GF-D8 (cell line): ENCODE results near the gene MYO5B.
"Not testable (repeated sequence)": the region's sequence is repeated elsewhere in the genome, so short reads cannot be mapped to it uniquely, and the experiment has no call there.

Experiments used
- DNase-seq: peaks from one replicate; lab custom pipeline; 2025; lab: John Stamatoyannopoulos, UW

Gene MYO5B

DNA sequence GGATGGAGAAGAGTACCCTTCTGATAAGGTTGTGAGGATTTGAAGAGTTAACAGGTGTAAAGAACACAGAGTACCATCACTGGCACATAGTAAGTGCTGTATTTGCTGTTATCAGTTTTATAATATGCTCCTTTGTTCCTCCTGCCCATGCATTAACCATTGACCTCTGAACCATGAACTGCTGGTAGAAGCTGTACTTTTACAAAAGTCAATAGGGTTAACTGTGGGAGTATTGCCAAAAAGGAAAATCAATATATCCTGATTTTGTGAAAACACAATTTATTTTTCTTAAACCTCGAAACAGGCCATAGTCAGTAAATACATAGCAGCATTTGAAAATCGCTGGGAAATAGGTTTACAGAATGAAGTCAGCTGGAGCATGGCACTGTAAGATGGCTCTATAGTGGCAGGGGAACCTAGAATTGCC is 362.7 kb downstream of the MYO5B start:
- DNase-seq = no peak

DNA sequence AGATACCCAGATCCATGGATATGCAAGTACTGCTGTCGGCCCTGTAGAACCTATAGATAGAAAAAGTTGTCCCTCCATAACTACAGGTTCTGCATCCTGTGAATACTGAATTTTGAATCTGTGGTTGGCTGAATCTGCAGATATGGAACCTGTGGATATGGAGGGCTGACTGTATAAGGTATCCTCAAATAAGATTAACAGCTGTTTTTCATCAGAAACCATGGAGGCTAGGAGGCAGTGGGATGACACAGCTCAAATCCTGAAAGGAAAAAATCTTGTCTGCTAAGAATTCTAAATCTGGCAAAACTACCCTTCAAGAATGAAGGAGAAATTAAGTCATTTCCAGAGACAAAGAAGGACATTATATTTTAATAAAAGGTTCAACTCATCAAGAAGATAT is 367.0 kb downstream of the MYO5B start:
- DNase-seq = no peak

DNA sequence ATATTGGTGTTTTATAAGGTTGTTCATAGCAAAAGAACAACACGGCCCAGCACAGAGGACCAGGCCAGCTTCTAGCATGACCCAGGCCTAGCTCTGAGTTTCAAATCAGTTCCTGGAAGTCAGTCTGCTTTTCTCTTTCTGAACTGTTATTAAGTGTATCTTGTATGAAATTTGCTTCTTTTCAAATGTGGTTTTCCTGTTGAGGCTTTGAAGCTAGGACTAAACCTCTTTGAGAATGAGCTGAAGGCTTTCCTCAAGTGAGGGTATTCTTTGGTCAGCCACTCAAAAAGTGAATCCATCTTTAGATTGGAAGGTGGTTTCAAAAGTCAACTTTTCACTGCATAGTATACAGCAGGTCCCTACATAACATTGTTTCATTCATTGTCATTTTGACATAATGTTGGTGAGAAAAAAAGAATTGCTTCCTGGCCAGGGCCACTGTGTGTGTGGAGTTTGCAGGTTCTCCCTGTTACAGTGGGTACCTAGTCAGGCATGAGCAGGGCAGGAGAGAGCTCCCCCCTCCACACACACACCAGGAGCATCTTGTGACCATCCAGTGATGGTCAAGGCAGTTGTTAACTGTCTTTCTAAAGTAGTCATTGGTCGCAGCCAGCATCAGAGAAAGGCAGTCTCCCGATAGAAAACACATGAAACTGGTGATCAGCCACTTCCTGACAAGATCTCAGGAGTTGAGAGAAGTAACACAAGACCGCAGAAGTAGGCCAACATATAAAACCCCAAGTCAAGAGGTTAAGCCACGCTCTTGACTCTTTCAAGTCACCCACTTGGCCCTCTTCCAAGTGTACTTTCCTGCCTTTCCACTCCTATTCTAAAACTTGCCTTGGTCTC is 374.9 kb downstream of the MYO5B start:
- no peak for DNase-seq

DNA sequence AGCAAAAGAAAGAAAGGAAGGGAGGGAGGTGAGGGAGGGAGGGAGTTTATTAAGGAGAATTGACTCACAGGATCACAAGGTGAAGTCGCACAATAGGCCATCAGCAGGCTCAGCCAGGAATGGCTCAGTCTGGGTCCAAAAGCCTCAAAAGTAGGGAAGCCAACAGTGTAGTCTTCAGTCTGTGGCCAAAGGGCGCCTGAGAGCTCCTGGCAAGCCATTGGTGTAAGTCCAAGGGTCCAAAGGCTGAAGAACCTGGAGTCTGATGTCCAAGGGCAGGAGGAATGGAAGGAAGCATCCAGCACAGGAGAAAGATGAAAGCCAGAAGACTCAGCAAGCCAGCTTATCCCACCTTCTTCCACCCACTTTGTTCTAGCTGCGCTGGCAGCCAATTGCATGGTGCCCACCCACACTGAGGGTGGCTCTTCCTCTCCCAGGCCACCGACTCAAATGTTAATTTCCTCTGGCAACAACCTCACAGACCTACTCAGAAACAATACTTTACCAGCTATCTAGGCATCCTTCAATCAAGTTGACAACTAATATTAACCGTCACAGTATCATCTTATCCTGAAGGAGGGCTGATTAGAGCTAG is 375.8 kb downstream of the MYO5B start:
- DNase-seq = no peak

DNA sequence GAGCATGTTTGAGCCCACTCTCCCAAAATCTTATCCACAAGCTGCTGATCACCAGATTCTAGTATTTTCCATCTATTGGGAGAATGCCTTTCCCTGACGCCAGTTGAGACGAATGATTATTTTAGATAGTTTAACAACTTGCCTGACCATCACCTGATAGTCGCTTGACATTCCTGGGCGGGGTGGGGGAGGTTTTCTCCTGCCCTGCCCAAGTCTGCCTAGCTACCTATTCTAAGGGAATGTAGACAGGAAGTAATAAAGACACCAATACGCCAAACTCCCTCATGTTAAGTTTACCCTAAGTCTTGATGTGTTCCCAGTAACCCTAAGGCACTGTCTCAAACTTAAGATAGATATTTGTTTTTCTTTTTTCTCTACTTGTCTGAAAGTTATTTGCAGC is 377.0 kb downstream of the MYO5B start:
- DNase-seq = no peak

DNA sequence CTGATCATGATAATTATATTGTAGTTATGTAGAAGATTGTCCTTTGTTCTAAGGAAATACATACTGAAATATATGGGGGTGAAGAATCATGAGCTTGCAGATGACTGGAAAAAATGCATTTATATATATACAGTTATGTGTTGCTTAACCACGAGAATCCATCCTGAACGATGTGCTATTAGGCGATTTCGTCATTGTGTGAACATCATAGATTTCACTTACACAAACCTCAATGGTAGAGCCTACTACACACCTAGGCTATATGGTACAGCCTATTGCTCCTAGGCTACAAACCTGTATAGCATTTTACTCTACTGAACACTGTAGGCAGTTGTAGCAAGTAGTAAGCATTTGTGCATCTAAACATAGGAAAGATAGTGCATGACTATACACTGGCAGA is 379.0 kb downstream of the MYO5B start:
- no peak for DNase-seq

DNA sequence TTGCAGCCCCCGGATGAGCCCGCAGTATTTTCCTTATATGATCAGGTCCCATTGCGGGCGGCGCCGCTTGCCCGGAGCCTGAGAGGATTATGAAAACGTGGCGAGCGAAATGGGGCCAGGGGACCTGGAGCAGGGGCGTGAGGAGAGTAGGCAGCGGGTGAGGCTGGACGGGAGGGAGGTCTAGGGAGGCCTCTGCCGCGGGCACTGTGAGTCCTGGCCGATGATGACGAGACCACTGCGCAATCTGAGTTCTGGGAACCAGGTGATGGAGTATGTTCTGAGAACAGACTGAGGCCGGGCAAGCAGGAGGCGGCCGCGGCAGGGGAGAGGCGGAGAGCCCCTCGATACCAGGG is 380.8 kb downstream of the MYO5B start:
- peak; percentile 23 for DNase-seq

DNA sequence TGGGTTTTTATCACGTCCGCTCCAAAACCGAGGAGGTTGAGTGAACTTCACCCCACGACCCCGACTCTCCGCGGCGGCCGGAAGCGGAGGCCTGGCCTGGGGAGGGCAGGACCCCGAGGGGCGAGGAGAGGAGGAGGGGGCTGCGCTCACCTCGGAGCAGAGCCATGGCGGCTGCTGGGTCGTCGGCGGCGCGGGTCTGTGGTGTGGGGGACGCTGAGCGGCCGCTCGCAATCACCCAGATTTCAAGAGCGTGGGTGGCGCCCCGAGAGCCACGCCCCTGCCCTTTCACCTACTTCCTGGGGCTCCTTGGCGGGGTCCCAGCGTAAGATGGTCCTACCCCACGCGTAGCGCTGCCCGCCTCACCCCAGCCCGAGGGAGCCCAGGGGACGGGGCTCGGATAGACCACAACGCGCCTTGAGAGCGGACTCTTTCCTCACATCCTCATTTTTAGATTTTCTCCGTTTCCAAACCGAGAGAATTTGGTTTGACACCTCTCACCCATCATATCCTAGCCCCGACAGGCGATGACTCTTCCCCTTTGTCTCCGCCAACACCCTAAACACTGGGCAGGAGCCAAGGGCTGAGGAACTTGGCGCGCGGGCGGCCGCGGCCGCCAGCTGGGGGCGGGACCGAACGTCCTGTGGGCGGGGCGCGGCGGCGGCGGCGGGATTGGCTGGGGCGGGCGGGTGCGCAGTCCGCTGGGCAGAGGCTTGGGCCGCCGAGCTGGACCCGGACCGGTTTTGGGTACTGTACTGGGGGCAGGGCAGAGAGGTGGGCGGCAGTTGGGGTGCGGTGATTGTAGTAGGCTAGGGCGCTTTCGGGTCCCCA is 381.4 kb downstream of the MYO5B start, which contains the start of gene ACAA2:
Gene ACAA2 (minus strand): TSS at position 215 of the 828 bp plus-strand sequence. CDS start 49 bp downstream, at position 166.
- peak; percentile 67 for DNase-seq

DNA sequence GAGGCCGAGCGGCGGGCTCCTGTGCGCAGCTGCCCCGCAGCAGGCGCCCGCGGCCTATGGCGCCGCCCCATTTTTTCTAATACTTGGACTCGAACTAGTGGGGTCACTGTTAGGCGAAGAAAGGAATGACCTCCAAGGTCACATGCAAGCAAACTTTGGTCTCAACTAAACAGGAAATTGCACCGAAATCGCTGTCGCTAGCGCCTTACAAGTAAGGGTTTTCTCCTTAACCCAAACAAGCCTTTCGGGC is 382.0 kb downstream of the MYO5B start:
- no peak for DNase-seq

DNA sequence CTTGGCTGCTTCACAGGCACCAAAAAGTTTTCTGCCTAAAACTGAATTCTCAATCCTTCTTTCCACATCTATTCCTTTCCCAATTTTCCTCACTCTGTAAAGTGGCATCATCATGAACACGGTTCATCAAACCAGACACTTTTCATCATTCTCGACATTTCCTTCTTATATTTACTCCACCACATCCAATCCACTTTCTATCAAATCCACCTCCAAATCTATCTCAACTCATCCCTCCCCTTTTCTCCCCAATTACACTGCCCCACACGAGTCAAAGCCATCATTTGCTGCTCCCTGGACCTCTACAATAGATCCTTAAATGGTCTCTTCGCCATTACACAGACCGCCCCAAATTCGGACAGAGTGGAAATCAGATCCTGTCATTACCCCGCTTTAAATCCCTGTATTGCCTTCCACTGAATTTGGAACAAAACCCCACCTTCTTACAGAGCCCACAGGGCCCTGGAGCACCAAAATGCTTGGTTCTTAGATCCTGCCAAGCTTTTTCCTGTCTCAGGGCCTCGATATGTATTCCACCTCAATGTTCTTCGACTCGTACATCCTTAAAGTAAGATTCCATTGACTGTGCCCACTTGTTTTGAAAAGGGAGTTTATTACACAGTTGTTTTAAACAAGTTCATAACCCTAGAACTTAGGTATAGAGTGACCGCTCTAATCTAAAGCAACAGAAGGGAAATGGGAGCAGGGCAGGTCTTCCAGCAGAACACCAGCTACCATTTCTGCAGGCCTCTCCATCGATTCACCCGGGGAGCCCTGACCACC is 382.5 kb downstream of the MYO5B start:
- no peak for DNase-seq

DNA sequence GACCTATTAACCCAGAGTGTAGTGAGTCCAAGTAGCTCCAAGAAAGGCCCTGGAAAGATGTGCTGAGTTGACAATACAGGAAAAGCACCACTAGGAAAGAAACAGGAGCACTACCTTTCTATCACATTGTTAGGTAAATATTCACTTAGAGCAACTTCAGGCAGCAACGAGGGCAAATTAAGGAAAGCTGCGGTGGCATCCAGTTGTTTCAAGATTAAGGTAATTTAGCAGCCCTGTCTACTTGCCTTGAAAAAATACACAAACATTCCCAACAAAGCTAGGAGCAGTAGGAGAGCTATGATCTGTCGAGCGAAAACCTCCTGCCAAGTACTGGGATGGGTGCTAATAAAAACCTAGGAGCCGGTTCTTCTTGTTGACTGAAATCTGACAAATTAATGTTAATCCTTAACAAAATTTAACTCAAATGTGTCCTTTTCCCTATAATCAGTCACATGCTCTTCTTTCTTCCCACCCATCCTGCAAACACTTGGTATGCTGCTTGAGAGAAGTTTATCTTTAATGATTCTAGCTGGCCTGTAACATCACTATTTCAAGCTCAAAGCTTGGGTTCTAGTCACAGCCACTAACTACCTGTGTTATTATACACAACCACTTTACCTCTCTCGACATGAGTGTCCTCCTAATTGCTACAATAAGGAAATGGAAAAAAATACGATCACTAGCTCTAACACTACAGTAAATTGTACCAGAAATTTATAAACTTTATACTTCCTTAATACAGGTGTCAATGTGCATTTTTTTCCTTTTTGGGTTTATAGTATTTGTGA is 383.6 kb downstream of the MYO5B start:
- DNase-seq = no peak

DNA sequence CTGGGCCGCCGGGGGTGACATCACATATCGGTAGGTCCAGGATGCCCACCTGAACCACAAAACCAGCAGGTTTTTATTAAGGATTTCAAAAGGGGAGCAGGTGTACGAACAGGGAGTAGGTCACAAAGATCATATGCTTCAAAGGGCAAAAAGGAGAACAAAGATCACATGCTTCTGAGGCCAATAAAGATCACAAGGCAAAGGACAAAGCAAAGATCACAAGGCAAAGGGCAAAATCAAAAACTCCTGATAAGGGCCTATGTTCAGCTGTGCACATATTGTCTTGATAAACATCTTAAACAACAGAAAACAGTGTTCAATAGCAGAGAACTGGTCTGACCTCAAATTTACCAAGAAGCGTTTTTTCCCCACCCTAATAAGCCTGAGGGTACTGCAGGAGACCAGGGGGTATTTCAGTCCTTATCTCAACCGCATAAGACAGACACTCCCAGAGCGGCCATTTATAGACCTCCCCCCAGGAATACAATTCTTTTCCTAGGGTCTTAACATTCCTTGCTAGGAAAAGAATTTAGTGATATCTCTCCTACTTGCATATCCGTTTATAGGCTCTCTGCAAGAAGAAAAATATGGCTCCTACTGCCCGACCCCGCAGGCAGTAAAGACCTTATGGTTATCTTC is 386.3 kb downstream of the MYO5B start:
- DNase-seq = not testable (repeated sequence)

DNA sequence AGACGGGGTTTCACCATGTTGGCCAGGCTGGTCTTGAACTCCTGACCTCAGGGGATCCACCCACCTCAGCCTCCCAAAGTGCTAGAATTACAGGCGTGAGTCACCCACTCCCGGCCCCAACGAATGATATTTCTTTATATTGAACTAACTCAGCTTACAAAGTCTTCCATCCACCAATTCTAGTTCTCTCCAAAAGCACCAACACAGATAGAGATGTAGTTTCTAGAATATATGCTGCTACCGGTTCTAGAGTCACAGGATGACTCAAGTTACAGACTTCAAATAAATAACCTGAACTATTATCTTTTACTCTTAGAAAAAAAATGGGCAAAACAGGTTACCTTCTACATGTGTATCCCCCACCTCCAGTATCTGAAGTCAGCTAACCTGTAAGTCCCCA is 390.9 kb downstream of the MYO5B start:
- DNase-seq = no peak

DNA sequence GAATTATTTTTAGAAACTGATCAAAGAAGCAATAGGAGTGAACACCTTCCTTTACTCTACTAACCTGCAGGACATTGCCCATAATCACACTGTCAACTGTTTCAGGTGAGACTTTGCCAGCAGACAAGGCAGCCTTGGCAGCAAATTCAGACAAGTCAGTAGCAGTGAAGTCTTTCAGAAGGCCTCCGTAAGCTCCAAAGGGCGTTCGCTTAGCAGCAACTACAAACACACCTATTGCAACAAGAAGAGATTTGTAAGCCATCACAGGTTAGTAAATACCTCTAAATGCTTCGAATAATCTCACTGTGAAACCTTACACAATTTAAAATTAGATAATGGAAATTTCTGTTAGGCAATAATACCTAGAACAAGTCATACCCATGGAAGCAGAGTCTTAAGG is 392.3 kb downstream of the MYO5B start:
- DNase-seq = no peak

DNA sequence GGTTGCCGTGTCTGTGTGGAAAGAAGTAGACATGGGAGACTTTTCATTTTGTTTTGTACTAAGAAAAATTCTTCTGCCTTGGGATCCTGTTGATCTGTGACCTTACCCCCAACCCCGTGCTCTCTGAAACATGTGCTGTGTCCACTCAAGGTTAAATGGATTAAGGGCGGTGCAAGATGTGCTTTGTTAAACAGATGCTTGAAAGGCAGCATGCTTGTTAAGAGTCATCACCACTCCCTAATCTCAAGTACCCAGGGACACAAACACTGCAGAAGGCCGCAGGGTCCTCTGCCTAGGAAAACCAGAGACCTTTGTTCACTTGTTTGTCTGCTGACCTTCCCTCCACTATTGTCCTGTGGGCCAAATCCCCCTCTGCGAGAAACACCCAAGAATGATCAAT is 394.5 kb downstream of the MYO5B start:
- DNase-seq = not testable (repeated sequence)

DNA sequence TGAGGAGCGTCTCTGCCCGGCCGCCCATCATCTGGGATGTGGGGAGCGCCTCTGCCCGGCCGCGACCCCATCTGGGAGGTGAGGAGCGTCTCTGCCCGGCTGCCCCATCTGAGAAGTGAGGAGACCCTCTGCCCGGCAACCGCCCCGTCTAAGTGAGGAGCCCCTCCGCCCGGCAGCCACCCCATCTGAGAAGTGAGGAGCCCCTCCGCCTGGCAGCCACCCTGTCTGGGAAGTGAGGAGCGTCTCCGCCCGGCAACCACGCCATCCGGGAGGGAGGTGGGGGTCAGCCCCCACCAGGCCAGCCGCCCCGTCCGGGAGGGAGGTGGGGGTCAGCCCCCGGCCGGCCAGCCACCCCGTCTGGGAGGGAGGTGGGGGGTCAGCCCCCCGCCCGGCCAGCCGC is 395.1 kb downstream of the MYO5B start:
- DNase-seq = not testable (repeated sequence)

DNA sequence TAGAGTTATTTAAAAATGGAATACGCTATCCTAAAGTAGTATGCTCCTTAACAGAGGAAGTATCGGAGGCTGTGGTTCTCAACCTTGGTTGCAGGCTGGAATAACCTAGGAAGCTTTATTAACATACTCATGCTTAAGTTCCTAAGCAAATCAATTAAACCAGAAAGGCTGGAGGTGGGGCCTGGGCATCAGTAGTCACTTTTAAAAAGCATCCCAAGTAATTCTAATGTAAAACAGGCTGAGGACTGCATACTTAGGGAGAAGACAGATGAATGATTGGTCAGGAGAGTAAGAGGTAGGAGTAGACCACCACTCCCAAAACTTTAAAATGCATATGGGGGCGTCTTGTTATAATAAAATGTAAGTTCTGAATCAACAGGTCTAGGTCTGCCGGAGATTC is 396.9 kb downstream of the MYO5B start:
- DNase-seq = no peak

DNA sequence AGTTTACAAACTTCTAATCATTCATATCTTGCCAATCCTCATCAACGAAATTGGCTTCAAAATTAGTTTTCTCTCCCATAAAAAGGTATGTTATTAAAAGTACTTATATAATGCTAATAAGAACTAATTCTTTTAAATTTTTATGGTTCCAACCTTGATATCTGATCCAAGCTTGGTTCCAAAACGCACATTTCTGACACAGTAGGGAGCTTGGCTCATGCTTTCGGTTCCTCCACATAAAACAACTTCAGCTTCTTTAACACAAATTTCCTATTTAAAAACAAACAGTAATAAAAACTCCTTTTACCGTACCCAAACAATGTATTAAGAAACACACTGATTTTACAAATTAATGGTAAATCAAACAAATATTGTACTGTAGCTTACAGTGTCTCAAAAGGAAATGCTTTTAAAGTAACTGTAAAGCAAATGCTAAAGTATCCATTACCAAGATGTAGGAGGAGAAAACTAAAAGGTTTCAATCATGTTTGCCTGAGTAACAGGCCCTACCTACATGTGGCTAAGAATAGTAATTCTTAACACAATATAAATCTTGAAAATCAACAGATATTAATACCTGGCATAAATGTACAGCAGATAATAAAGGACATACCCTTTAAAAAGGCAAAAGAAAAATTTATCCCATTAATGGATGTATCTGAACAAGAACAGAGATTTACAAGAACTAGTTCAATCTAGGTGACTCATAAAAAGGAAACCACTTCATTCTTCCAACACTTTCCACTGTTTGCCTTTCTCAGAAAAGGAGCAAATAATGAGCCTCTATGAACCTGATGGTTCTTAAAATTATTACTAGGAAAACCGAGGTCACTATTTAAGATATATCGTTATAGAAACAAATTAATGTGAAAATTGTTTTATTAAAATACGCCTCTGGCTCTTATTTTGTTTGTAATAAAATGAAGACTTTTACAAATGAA is 399.1 kb downstream of the MYO5B start:
- DNase-seq = no peak

DNA sequence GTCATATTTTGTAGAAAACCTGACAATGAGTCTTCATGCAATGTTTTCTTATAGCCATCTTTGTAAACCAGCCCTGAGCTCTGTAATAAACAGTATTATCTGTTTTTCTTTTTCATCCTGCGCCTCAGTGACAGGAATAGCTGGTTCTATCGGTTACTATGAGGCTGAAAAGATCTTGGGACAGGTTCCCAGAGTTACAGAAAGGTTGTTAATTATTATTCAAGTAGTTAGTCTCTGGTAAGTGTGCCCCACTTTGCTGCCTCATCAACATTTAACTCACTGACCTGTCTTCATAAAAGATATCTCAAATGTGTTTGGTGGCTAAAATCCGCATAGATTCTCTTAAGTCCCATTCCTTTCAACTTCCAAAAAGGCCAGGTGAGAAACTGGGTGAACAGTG is 400.2 kb downstream of the MYO5B start:
- no peak for DNase-seq
